ENCODE results near the gene GPC3. TPM values are rescaled to one million over a fixed set of nuclear protein-coding genes. Genes with fewer than 3 reads are reported as not detected.

Gene GPC3
- total and polyA plus RNA-seq, 2 donors (not counting 3 experiments of a cell fraction or from before 2014, with no cell fraction given) = not detected

DNA sequence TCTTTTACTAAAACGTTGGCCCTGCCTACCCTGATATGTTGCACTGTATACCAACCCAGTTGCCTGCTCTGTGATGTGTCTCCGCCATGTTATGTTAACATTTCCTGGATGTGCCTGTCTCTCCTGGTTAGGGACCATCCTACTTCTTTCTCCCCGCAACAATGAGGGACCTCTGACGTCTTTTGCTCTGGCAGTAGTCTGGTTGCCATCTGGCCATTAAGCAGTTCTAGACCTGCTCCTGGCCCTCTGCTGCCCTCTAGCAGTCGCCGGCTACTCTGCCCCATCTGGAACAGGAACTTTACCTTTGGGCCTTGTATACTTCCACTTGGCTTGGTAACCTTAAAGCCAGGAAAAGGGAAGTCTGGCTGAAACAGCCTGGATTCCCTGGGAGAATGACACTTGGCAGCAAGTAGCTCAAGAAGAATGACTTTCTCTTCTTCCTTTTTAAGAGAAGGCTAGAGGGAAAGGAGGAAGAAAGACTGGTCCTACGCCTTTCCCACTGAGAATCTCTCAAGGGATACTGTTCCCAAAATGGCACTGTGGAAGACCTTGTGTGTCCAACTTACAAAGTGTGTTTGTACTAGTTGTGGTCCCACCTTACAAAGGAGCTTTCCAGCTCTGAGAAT, 63.5 kb downstream of the GPC3 start:
- no peak for FAIRE-seq
- POLR2A ChIA-PET = no interaction called here

More for the DNA sequence above, 63.5 kb downstream of the GPC3 start:
- Histone ChIP-seq H3K4me3 (replicated peaks in 1 of 3; ENCODE audit: insufficient read depth in 1 of 3, low read depth in 1 of 3, low read length in 3 of 3) (no peak overlapping the region), H4K20me1 (replicated peaks; ENCODE audit: control insufficient read depth, extremely low read depth, insufficient read depth, low read length) (no peaks in the 10 kb centered on the region), H3K4me1 (ENCODE audit: control insufficient read depth, extremely low read depth, insufficient read depth, low read length) (no peaks in the 10 kb centered on the region), H3K36me3 (ENCODE audit: control insufficient read depth in 2 of 2, extremely low read depth in 1 of 2, insufficient read depth in 2 of 2, low read length in 2 of 2) (no peaks in the 10 kb centered on the region), H3K27ac (ENCODE audit: insufficient read depth, low read depth, low read length) (no peak overlapping the region), H3K9ac (replicated peaks; ENCODE audit: extremely low read depth, insufficient read depth, low read length) (no peak overlapping the region), H2AFZ (ENCODE audit: low read depth, low read length) (no peak overlapping the region), H3K9me1 (replicated peaks; ENCODE audit: control insufficient read depth, extremely low read depth, insufficient read depth, low read length) (no peaks in the 10 kb centered on the region), H3K9me3 (replicated peaks; ENCODE audit: control insufficient read depth, insufficient read depth, low read length) (no peaks in the 10 kb centered on the region), H3K79me2 (ENCODE audit: control insufficient read depth, insufficient read depth, low read length) (no peaks in the 10 kb centered on the region), H3K27me3 (ENCODE audit: control insufficient read depth in 2 of 2, insufficient read depth in 2 of 2, low read length in 2 of 2) (no peaks in the 10 kb centered on the region), H3K4me2 (ENCODE audit: insufficient read depth, low read length) (no peak overlapping the region)
- CTCF ChIA-PET = interaction anchor here (1.2 kb wide), 1 partner anchor 129 kb away, joined by 3 read pairs; no protein-coding TSS in a partner anchor
- dilution Hi-C loops (cut with MboI; ENCODE audit: extremely low pct_ligation_motif_present, low sequenced_read_pairs) = no loop called here
- DNase-seq (ENCODE audit: low read depth, low spot score) = peak; percentile 1
- intact Hi-C loops (cut with micrococcal nuclease) = loop anchor here (5.0 kb wide), 1 partner anchor 130 kb away; no protein-coding TSS in a partner anchor
- no TSS peak for BruUV-seq (replicated peaks)
- TF ChIP-seq JUN (IDR thresholded peaks at IDR 0.05; ENCODE audit: borderline replicate concordance, insufficient read depth, insufficient read length, low read depth) (no peak), EZH2 (IDR thresholded peaks at IDR 0.05; ENCODE audit: borderline replicate concordance, low read depth, low read length, severe bottlenecking) (no peak), POLR2AphosphoS5 (IDR thresholded peaks at IDR 0.05; ENCODE audit: insufficient read depth, low read depth, low read length) (no peak), GATA2 (IDR thresholded peaks at IDR 0.05; ENCODE audit: insufficient read depth, insufficient read length, low read depth, low read length) (no peak), FOS (IDR thresholded peaks at IDR 0.05; ENCODE audit: borderline replicate concordance, insufficient read depth, low read length) (no peak)
- TF ChIP-seq, protein P1, sequence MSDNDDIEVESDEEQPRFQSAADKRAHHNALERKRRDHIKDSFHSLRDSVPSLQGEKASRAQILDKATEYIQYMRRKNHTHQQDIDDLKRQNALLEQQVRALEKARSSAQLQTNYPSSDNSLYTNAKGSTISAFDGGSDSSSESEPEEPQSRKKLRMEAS (IDR thresholded peaks at IDR 0.05; ENCODE audit: insufficient read depth, insufficient read length) = no peak
- TF ChIP-seq, protein P2, sequence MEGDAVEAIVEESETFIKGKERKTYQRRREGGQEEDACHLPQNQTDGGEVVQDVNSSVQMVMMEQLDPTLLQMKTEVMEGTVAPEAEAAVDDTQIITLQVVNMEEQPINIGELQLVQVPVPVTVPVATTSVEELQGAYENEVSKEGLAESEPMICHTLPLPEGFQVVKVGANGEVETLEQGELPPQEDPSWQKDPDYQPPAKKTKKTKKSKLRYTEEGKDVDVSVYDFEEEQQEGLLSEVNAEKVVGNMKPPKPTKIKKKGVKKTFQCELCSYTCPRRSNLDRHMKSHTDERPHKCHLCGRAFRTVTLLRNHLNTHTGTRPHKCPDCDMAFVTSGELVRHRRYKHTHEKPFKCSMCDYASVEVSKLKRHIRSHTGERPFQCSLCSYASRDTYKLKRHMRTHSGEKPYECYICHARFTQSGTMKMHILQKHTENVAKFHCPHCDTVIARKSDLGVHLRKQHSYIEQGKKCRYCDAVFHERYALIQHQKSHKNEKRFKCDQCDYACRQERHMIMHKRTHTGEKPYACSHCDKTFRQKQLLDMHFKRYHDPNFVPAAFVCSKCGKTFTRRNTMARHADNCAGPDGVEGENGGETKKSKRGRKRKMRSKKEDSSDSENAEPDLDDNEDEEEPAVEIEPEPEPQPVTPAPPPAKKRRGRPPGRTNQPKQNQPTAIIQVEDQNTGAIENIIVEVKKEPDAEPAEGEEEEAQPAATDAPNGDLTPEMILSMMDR (IDR thresholded peaks at IDR 0.05; ENCODE audit: extremely low read depth in 1 of 2, insufficient read depth in 1 of 2, low read depth in 1 of 2, low read length in 2 of 2) = peak; percentile 14 to 30
